ENCODE results near the gene KCNK4. TPM values are rescaled to one million over a fixed set of nuclear protein-coding genes. Genes with fewer than 3 reads are reported as not detected.

The KCNK4 gene
- total RNA-seq, 1 donor from 2014 or later = not detected

DNA sequence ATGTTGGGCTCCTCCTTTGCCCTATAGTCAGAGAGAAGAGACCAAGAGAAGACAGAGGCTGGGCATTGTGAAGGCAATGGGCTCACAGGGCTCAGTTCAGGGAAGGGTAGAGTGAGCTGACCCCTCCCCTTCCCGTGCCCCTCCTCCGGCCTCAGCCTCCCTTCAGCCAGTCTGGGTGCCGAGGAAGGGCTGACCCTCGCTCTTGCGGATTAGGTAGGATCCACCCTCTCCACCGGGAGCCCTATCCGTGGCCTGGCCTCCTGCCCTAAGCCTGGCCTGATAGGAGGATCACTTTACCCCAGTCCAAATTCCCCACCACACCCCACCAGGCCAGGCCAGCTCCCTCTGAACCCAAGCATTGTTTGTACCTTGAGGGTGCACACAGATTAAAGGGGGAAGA lies 42.5 kb upstream of the KCNK4 start:
- Histone ChIP-seq H3K27me3 (no peaks in the 10 kb centered on the region), H3K4me1 (peaks cover 22 to 30% of the 10 kb centered on the region in 2 donors)
- intact Hi-C loops (cut with DNase I) = no loop called here

DNA sequence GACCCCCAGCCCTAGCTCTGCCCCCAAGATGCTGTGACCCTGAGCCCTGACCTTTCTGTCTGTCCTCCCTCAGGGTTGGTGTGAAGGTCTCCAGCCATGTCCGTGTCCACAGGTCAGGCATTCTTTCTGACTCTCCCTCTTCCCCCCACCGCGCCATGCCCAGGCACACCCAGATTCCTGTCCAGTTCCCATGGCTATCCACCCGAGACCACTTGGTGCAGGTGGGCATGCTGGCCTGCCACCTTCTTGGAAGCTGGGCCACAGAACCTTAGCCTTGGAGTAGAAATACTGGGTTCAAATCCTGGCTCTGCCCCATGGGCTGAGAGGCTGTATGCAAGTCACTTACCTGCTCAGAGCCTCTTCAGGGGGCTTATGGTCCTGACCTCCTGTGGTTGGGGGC lies 42.1 kb upstream of the KCNK4 start:
- peaks cover 22 to 34% of the 10 kb centered on the region in 2 donors for H3K4me1 ChIP-seq
- no peak for DNase-seq (ENCODE audit: low spot score in 2 of 2)
- TF ChIP-seq CTCF (IDR thresholded peaks at IDR 0.05) = no peak

More for the DNA sequence above, 42.5 kb upstream of the KCNK4 start:
- Histone ChIP-seq H3K4me3 (no peak overlapping the region), H3K36me3 (peaks cover 6 to 9% of the 10 kb centered on the region in 2 donors), H3K27ac (no peak overlapping the region), H3K9me3 (no peaks in the 10 kb centered on the region)
- no peak for DNase-seq (ENCODE audit: low spot score in 2 of 2)
- TF ChIP-seq CTCF (IDR thresholded peaks at IDR 0.05) = no peak

DNA sequence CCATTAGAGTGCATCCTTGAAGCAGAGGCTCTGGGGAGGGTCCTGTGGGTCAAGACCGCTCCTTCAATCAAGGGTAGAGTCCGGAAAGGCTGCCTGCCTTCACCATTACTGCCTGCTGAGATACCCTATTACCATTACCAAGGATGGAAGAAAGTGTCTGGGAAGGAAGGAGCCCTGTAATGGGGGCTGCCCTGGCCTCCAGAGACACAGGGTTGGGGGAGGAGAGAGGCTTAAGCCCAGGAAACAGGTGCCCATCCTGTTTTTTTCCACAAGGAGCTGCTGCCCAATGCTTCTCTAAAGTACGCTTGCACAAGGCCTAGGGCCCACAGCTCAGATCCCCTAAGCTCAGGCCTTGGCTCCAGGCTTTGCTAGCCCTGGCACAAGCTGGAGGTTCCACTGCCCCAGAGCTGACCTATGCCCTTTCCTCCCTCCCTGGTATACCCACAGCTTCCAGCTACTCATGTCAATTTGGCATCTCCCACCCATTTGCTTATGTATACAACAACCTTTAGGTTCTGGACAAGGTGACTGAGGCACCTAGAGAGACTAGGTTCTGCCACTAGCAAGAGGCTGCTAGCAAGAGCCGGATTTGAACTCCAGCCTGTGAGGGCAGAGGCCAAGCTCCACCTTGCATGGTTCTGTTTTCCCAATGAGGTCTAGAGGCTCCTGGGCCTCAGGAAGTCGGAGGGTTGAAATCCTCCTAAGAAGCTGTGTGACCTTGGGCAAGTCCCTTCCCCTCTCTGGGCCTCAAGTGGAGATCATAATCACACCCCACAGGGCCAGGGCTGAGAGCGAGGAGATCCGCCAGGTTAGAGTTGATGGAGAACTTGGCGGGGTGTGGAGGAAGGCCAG lies 41.3 kb upstream of the KCNK4 start:
- Histone ChIP-seq H3K4me3 (no peak overlapping the region), H3K36me3 (peaks cover 5 to 6% of the 10 kb centered on the region in 2 donors), H3K27ac (no peak overlapping the region), H3K27me3 (no peaks in the 10 kb centered on the region), H3K9me3 (no peaks in the 10 kb centered on the region), H3K4me1 (peaks cover 22 to 32% of the 10 kb centered on the region in 2 donors)
- intact Hi-C loops (cut with DNase I) = no loop called here
- DNase-seq (ENCODE audit: low spot score in 2 of 2) = no peak
- TF ChIP-seq CTCF (IDR thresholded peaks at IDR 0.05) = no peak

More for the DNA sequence above, 42.1 kb upstream of the KCNK4 start:
- intact Hi-C loops (cut with DNase I) = no loop called here
- Histone ChIP-seq H3K4me3 (no peak overlapping the region), H3K27ac (no peak overlapping the region), H3K9me3 (no peaks in the 10 kb centered on the region), H3K27me3 (no peaks in the 10 kb centered on the region), H3K36me3 (peaks cover 2 to 4% of the 10 kb centered on the region in 2 donors)

DNA sequence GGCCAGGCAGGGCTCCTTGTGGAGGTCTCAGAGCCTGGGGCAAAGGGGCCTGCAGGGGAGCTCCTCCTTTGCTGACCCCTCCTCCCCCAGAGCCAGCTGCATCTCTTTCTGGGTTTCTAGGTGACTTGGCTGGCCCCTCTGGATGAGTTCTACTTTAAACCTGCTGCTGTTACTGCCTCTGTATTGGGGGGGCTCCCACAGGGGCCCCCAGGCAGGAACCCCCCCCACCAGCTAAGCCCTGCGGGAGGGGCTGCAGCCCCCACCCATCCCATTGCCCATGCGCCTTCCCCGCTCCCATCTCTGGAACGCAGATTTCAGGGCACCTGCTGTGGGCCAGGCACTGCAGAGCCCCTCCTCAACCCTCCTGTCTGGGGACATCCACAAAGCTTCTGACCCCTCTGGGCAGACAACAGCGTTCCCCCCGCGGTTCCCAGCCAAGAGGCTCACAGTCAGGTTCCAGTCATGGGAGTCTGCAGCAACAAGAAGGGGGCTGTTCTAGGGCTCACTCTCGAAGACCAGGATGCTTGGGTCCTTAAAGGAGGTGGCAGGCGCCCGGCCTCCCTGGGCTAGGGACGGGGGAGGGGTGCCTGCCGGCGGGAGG lies 40.6 kb upstream of the KCNK4 start:
- no peak for TF ChIP-seq CTCF (IDR thresholded peaks at IDR 0.05)
- peak overlapping the region; percentile 74 to 86 for H3K4me3 ChIP-seq
- no peaks in the 10 kb centered on the region for H3K9me3 ChIP-seq
- intact Hi-C loops (cut with DNase I) = loop anchor here (1.0 kb wide), 2 partner anchors 19 to 54 kb away; no protein-coding TSS in a partner anchor
- peaks cover 12 to 13% of the 10 kb centered on the region in 2 donors for H3K36me3 ChIP-seq
- DNase-seq (ENCODE audit: low spot score in 2 of 2) = no peak
- H3K4me1 ChIP-seq = peaks cover 19 to 29% of the 10 kb centered on the region in 2 donors
- no peaks in the 10 kb centered on the region for H3K27me3 ChIP-seq
- peak overlapping the region in 1 of 2 donors; percentile 20 for H3K27ac ChIP-seq

DNA sequence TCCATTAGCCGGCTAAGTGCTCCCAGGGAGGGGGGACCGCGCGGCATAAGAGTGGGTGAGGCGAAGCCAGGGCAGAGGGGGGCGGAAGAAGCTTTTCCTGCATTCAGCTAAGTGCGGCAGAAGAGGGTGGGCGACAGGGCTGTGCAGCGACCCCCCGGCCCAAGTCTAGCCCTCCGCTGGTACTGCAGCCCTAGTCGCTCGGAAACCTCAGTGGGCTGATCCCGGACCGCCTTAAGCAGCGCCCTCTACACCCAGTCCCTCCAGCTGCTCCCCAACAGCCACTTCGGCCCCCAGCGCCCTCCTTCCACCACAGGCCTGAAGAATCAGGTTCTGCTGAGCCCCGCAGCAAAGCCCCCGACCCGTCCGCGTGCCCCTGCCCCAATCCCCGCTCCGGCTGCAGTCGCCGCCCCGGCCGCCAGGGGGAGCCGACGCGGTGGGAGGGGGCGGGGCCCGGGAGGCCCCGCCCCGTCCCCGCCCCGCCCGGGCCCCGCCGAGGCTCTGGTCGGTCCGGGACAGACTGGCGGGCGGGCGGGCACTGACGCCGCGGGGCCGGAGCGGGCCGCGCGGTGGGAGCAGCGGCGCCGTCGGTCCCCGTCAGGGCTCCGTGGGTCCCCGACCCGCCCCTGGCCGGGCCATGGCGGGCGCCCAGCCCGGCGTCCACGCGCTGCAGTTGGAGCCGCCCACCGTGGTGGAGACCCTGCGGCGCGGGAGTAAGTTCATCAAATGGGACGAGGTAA lies 39.9 kb upstream of the KCNK4 start, which contains the start of gene PLCB3:
TSS of gene PLCB3 (plus strand) at position 515 of the 737 bp plus-strand sequence. CDS start at position 635, 120 bp downstream.
- H3K9me3 ChIP-seq = no peaks in the 10 kb centered on the region
- intact Hi-C loops (cut with DNase I) = loop anchor here (1.0 kb wide), 2 partner anchors 18 to 53 kb away; no protein-coding TSS in a partner anchor
- H3K36me3 ChIP-seq = peaks cover 17 to 19% of the 10 kb centered on the region in 2 donors
- peak within 1 kb of the TSS; percentile 53 to 68 for H3K27ac ChIP-seq
- peak within 1 kb of the TSS; percentile 74 to 86 for H3K4me3 ChIP-seq
- no peaks in the 10 kb centered on the region for H3K27me3 ChIP-seq
- peaks cover 15 to 29% of the 10 kb centered on the region in 2 donors for H3K4me1 ChIP-seq
- no peak for DNase-seq (ENCODE audit: low spot score in 2 of 2)
- TF ChIP-seq CTCF (IDR thresholded peaks at IDR 0.05) = peak; percentile 67 to 82 (median 73)

Measured in ascending aorta (tissue), 2 donors.